Fibroblast of the aortic adventitia (primary cell): ENCODE results near the gene CTSL. TPM values are rescaled to one million over a fixed set of nuclear protein-coding genes. Genes with fewer than 3 reads are reported as not detected.

Experiments
- DNase-seq: peaks from one replicate; pipeline ENCODE4 v3.0.0-alpha.2; 2010; ENCODE audit warnings: low read depth
- H3K4me3 ChIP-seq: 2 replicates; pipeline ENCODE4 v1.5.1; 2011; ENCODE audit warnings: low read depth, mild to moderate bottlenecking, control low read depth, low read length, moderate library complexity
- total RNA-seq: library from RNA; depleted of rRNA; stranded (reverse); fragments of >200 nt; gene quantifications from 2 replicates; pipeline ENCODE4 v1.2.3, GENCODE V29; 2012; ENCODE audit warnings: low replicate concordance
- TF ChIP-seq, protein P1 (sequence below): IDR thresholded peaks from 2 replicates; pipeline ENCODE4 v1.5.1; 2011; ENCODE audit warnings: mild to moderate bottlenecking, low read length, control low read depth, inconsistent platforms; ENCODE audit not compliant: insufficient read depth

The CTSL gene
- total RNA-seq, 1 donor: 513 TPM

DNA sequence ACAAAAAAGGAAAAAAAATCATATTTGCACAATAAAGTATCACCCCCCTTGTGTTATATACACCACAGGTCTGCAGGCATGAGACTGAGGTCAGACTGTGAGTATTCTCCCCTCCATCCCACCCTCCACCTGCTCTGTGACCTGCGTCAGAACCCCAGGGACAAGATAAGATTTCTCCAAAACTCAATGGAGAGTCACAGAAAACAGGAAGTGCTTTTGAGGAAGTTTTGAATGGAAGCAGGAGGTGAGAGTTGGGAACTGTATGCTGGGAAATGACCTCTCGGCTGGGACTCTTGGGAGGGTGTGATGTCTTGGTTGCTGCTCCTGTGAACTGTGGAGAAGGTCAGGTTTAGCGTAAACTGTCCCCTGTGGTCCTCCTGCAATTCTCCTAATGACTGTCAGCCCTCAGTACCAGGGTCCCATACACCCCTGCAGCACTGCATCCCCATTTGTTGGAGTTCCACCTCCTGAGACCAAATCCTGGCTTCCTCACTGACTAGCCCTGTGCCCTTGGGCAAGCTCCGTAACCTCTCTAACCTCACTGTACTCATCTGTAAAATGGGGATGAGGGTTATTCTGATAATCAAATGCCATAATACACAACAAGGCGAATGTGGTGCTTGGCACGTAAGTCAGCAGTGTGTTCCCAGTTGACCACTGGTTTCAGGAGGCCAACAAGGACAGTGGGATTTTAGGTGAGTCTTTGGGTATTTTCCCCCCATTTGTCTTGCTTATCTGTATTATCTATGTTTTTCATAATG is 6.9 kb upstream of the CTSL start:
- DNase-seq: no peak
- no peak overlapping the region for H3K4me3 ChIP-seq
- TF ChIP-seq, protein P1, sequence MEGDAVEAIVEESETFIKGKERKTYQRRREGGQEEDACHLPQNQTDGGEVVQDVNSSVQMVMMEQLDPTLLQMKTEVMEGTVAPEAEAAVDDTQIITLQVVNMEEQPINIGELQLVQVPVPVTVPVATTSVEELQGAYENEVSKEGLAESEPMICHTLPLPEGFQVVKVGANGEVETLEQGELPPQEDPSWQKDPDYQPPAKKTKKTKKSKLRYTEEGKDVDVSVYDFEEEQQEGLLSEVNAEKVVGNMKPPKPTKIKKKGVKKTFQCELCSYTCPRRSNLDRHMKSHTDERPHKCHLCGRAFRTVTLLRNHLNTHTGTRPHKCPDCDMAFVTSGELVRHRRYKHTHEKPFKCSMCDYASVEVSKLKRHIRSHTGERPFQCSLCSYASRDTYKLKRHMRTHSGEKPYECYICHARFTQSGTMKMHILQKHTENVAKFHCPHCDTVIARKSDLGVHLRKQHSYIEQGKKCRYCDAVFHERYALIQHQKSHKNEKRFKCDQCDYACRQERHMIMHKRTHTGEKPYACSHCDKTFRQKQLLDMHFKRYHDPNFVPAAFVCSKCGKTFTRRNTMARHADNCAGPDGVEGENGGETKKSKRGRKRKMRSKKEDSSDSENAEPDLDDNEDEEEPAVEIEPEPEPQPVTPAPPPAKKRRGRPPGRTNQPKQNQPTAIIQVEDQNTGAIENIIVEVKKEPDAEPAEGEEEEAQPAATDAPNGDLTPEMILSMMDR: no peak

DNA sequence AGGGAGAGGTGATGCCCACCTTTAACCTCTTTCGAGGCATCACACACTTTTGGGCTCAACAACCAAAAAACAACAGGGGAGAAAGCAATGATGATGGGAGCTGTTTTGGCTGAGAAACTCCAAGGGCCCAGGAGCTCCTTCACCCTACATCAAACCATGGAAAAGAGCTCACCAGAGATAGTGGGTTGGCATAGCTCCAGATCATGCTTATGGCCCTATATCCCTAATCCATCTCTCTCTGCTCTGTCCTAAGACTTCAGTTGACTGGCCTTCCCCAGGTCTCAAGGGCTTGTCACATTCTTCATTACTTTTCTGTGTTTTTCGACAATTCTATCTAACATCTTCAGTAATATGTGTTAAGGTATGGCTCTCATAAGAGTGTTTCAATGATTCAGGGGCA is 5.7 kb upstream of the CTSL start:
- TF ChIP-seq, protein P1: no peak
- no peak for DNase-seq
- no peak overlapping the region for H3K4me3 ChIP-seq

DNA sequence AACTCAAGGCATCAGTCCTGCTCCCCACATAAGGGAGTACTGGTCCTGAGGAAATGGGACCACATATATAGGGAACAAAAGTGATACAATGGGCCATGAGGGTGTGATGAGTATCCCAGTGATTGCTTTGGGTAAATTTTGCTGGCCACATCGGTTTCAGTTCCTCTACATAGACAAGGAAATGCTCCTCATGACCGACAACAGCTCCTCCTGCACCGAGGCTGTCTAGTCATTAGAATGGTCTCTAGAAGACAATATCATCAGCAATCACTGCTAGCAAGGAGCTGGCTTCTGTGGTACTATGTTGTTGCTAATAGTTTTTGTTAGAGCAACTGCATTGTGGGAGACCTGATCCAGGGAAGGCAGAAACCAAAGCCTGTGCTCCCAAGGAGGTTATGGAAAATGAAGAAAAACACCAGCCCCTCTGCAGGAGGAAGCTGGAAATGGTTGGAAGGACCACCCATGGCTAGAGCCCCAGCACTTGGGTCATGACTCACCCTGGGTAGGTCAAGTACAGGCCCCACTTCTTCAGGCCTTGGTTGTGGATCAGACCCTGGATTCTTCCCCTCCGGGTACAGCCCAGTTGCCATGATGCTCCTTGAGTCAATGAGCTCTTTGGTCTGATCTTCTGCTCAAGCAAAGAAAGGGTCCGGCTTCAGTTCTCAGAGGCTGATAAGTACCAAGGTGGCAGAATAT is 3.4 kb upstream of the CTSL start:
- no peak overlapping the region for H3K4me3 ChIP-seq
- no peak for DNase-seq
- TF ChIP-seq, protein P1: no peak

DNA sequence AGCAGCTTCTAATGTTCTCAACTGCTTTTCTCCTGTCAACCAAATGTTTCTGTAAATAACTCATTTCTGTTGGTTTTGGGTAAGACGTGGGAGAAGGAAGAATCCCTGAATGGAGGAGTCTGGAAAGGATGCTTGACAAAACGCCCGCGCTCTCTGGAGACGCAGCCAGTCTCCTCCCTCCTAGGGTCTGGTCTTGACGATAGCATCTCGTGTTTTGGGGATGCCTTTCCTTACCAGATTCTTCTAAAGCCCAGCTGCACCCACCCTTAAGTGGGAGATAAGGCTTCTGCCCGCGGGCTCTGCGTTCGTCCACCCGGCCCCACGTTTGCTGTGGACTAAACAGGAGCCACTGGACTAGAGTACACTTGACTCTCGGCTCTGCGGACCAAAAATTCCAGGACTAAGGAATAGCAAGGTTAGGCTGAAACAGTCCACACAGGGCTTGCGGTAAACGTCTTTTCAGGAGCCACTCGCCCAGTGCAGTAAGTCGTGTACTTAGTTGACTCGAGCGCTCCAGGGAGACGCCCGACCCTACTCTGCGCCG is 491 bp upstream of the CTSL start:
- TF ChIP-seq, protein P1: no peak
- H3K4me3 ChIP-seq: peak overlapping the region; percentile 86
- no peak for DNase-seq

DNA sequence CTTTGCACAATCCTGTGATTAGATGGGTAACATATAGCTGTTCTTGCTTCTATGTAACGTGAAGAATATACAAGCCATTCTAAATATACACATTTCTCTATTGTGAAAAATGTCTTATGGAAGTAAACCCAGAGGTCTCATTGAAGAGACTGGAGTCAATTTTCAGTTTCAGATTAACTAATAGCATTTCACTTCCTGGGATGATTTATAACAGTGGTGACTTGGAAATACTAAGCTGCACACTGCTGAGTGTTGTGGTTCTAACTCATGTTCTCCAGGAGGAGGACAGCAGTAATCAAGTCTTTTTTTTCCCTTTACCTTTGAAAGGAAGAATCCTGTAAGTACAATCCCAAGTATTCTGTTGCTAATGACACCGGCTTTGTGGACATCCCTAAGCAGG is 3.3 kb downstream of the CTSL start:
- H3K4me3 ChIP-seq: no peak overlapping the region
- no peak for DNase-seq
- TF ChIP-seq, protein P1: no peak

DNA sequence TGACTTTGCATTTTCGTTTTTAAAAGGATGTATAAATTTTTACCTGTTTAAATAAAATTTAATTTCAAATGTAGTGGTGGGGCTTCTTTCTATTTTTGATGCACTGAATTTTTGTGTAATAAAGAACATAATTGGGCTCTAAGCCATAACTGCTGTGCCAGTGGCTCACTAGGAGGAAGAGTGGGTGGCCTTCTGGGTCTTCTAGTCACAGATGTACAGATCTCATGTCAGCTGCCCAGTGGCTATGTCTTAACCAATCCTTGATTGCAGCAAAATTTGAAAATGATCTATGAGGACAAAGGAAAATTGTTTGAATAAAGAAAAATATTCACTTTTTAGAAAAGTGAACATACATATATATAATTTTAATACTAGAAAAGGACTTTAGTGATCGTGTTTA is 5.4 kb downstream of the CTSL start:
- H3K4me3 ChIP-seq: no peak overlapping the region
- no peak for DNase-seq
- TF ChIP-seq, protein P1: no peak
